HepG2 (cell line): ENCODE results near the gene GATM. TPM values are rescaled to one million over a fixed set of nuclear protein-coding genes. Genes with fewer than 3 reads are reported as not detected.
A peak's percentile ranks its signal among the peaks of the same experiment; 100 is the strongest.

Experiments
- ATAC-seq: fragments of 200-7000 bp; cut with Tn5 transposase; 3 replicates; pipeline ENCODE4 v1.9.1; 2020; ENCODE audit warnings: mild to moderate bottlenecking, moderate library complexity
- BruUV-seq: library from RNA; stranded (reverse); fragments of 400-500 nt; replicated peaks from 2 replicates; lab custom pipeline; 2021; lab: Mats Ljungman, UMichigan
- CTCF ChIA-PET: fragments of 300-600 bp; formaldehyde crosslinking; extraction: SDS; loops from one replicate; lab custom pipeline; 2021; ENCODE audit warnings: low total read pairs, inconsistent platforms, low intra/inter-chr PET ratio; lab: Yijun Ruan, JAX
- POLR2A ChIA-PET: fragments of 350-600 bp; sonication (Branson Sonifier 250); formaldehyde crosslinking; loops from one replicate; lab custom pipeline; 2020; ENCODE audit warnings: antibody characterized with exemption, inconsistent platforms; lab: Yijun Ruan, JAX
- DNase-seq: peaks from one replicate; pipeline ENCODE4 v3.0.0-alpha.2; 2015; ENCODE audit warnings: low spot score
- FAIRE-seq: peaks from 3 replicates; lab custom pipeline; 2011; peaks lifted over from hg19 to GRCh38; lab: Jason Lieb, UNC
- H2AFZ ChIP-seq: one replicate; pipeline ENCODE4 v1.6.1; 2011; ENCODE audit warnings: low read length, inconsistent platforms
- H3K27ac ChIP-seq: fragments of 300-600 bp; 3 replicates; pipeline ENCODE4 v1.8.0; 2011; ENCODE audit warnings: mixed run types, mild to moderate bottlenecking, mixed read lengths, low read length, inconsistent platforms; ENCODE audit not compliant: insufficient read depth; ENCODE audit errors: extremely low read length
- H3K27me3 ChIP-seq, 2 experiments: fragments of 200-600 bp in 1 of 2; 2 replicates in 1 of 2; 3 replicates in 1 of 2; pipeline versions ENCODE4 v1.6.0 to v1.8.0; 2011; ENCODE audit warnings: low read length in 2 of 2, mild to moderate bottlenecking in 2 of 2, moderate library complexity in 2 of 2, inconsistent platforms in 1 of 2; ENCODE audit not compliant: insufficient read depth in 2 of 2, control insufficient read depth in 1 of 2
- H3K36me3 ChIP-seq, 2 experiments: fragments of 200-600 bp in 1 of 2; replicated peaks in 1 of 2; 2 replicates in 1 of 2; 3 replicates in 1 of 2; pipeline versions ENCODE4 v1.5.1 to v1.8.0; 2011; ENCODE audit warnings: low read length in 2 of 2, inconsistent platforms in 1 of 2; ENCODE audit not compliant: insufficient read depth in 2 of 2, control insufficient read depth in 1 of 2
- H3K4me1 ChIP-seq: 2 replicates; pipeline ENCODE4 v1.5.1; 2012; ENCODE audit warnings: low read length, inconsistent platforms; ENCODE audit not compliant: insufficient read depth
- H3K4me2 ChIP-seq: 2 replicates; pipeline ENCODE4 v1.6.0; 2011; ENCODE audit warnings: low read depth, low read length, inconsistent platforms
- H3K4me3 ChIP-seq, 3 experiments: fragments of 200-600 bp in 1 of 3; sonication (generic), shearing (Covaris generic) in 1 of 3; replicated peaks in 1 of 3; 2 replicates each; pipeline ENCODE4 v1.5.1; 2011 to 2016; ENCODE audit warnings: low read length in 3 of 3, inconsistent platforms in 2 of 3, low read depth in 2 of 3, mild to moderate bottlenecking in 2 of 3, control low read depth in 1 of 3, mixed read lengths in 1 of 3; ENCODE audit not compliant: insufficient read depth in 1 of 3
- H3K79me2 ChIP-seq: one replicate; pipeline ENCODE4 v1.6.1; 2011; ENCODE audit warnings: low read length, inconsistent platforms; ENCODE audit not compliant: insufficient read depth
- H3K9ac ChIP-seq: 2 replicates; pipeline ENCODE4 v1.6.0; 2011; ENCODE audit warnings: mild to moderate bottlenecking, low read depth, low read length, inconsistent platforms; ENCODE audit not compliant: insufficient read depth
- H3K9me3 ChIP-seq: 2 replicates; pipeline ENCODE4 v1.5.1; 2012; ENCODE audit warnings: mild to moderate bottlenecking, low read length
- H4K20me1 ChIP-seq: 2 replicates; pipeline ENCODE4 v1.6.0; 2011; ENCODE audit warnings: inconsistent platforms, mild to moderate bottlenecking, low read length, moderate library complexity; ENCODE audit not compliant: insufficient read depth
- ARID5B ChIP-seq: IDR thresholded peaks from 2 replicates; pipeline ENCODE4 v1.4.0; 2020; ENCODE audit warnings: mild to moderate bottlenecking, missing genetic modification reagents
- CEBPB ChIP-seq: IDR thresholded peaks from 2 replicates; pipeline ENCODE4 v1.6.1; 2011; ENCODE audit warnings: low read depth, low read length, improper control_type of control experiment, borderline replicate concordance
- NFKBIZ ChIP-seq: IDR thresholded peaks from 2 replicates; pipeline ENCODE4 v1.6.1; 2018; ENCODE audit warnings: missing genetic modification reagents, missing compliant biosample characterization
- PRDM4 ChIP-seq: sonication (generic); formaldehyde crosslinking; IDR thresholded peaks from 2 replicates; pipeline ENCODE4 v1.9.0; 2021; ENCODE audit warnings: missing genetic modification reagents, borderline replicate concordance
- RXRA ChIP-seq: sonication (generic); formaldehyde crosslinking; IDR thresholded peaks from 2 replicates; pipeline ENCODE4 v1.5.1; 2020; ENCODE audit warnings: missing genetic modification reagents
- ZNF205 ChIP-seq: IDR thresholded peaks from 2 replicates; pipeline ENCODE4 v1.6.1; 2018; ENCODE audit warnings: missing biosample characterization, missing genetic modification reagents
- ZNF234 ChIP-seq: sonication (generic); formaldehyde crosslinking; conservative IDR thresholded peaks from 2 replicates; pipeline ENCODE4 v1.5.1; 2020; ENCODE audit warnings: mild to moderate bottlenecking, missing genetic modification reagents
- ZNF484 ChIP-seq: sonication (generic); formaldehyde crosslinking; IDR thresholded peaks from 2 replicates; pipeline ENCODE4 v1.5.1; 2020; ENCODE audit warnings: mild to moderate bottlenecking, low read depth, missing genetic modification reagents, borderline replicate concordance
- ZNF737 ChIP-seq: sonication (generic); formaldehyde crosslinking; IDR thresholded peaks from 2 replicates; pipeline ENCODE4 v1.5.0; 2020; ENCODE audit warnings: missing genetic modification reagents, mild to moderate bottlenecking, borderline replicate concordance
- WGBS: methylation state at CpG from one replicate; pipeline ENCODE4 v1.1.6; 2017; ENCODE audit warnings: low lambda C conversion rate; 5-methylcytosine and 5-hydroxymethylcytosine counted together
- in situ Hi-C: cut with HindIII; loops from 2 replicates; pipeline ENCODE4 v1.10.0; 2017; ENCODE audit warnings: low pct_unique_long_range_greater_than_20kb; ENCODE audit not compliant: extremely low pct_ligation_motif_present
- intact Hi-C: fragments of 100-400 bp; cut with micrococcal nuclease; formaldehyde crosslinking; loops from one replicate; pipeline ENCODE4 v1.10.0; 2022; ENCODE audit not compliant: unreplicated experiment
- polyA plus RNA-seq, 8 experiments: library from polyadenylated mRNA; depleted of rRNA in 3 of 8; stranded (reverse) in 7 of 8; unstranded in 1 of 8; fragments of >200 nt; fragmentation: Illumina TruSeq in 4 of 8; extraction: Trizol in 4 of 8; gene quantifications; 2 replicates each; pipeline versions ENCODE4 v1.2.1 to v1.2.3, GENCODE V29; 2011 to 2016; ENCODE audit warnings: low read depth in 4 of 8, missing spikeins in 1 of 8, mixed read lengths in 1 of 8; ENCODE audit not compliant: insufficient read depth in 1 of 8
- total RNA-seq, 5 experiments: library from RNA; depleted of rRNA; stranded (reverse); fragments of >200 nt; fragmentation: Illumina TruSeq; extraction: Trizol; gene quantifications; 2 replicates each; pipeline ENCODE4 v1.2.3, GENCODE V29; 2016; ENCODE audit warnings: low read depth in 1 of 5
- TF ChIP-seq, protein P1 (sequence below): IDR thresholded peaks from 2 replicates; pipeline ENCODE4 v1.6.1; 2012; ENCODE audit warnings: inconsistent platforms

Gene GATM
- total and polyA plus RNA-seq, 2 of the 13 experiments (the other 11 are each of a cell fraction or from before 2014, with no cell fraction given), result 2.1 to 16.8 TPM

DNA sequence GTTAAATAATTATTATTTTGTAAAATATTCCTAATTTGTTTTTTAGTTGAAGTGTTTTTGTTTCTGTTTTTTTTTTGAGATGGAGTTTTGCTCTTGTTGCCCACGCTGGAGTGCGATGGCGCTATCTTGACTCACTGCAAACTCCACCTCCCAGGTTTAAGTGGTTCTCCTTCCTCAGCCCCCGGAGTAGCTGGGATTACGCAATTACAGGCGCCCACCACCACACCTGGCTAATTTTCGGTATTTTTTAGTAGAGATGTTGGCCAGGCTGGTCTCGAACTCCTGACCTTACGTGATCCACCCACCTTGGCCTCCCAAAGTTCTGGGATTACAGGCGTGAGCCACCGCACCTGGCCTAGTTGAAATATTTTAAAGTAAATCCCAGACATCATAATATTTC lies 48.7 kb upstream of the GATM start:
- no TSS peak for BruUV-seq
- POLR2A ChIA-PET, result no interaction called here
- H3K9ac ChIP-seq, result no peak overlapping the region
- WGBS, result 86% methylated on average over 11 of the region's 11 CpGs
- H3K27ac ChIP-seq, result no peak overlapping the region
- in situ Hi-C loops (no loop called here), intact Hi-C loops (no loop called here)
- FAIRE-seq (no peak), ATAC-seq (no peak), DNase-seq (no peak)
- CTCF ChIA-PET, result interaction anchor here (6.3 kb wide), 1 partner anchor 29 kb away, joined by 195 read pairs; no protein-coding TSS in a partner anchor
- H3K4me1 ChIP-seq, result peaks cover 24% of the 10 kb centered on the region
- H3K9me3 ChIP-seq, result no peaks in the 10 kb centered on the region
- no peaks in the 10 kb centered on the region for H4K20me1 ChIP-seq
- peaks cover 0 to 8% of the 10 kb centered on the region in 2 experiments; a peak in 2 of 5 replicates for H3K36me3 ChIP-seq
- H3K79me2 ChIP-seq, result no peaks in the 10 kb centered on the region
- H2AFZ ChIP-seq, result no peak overlapping the region
- no peak overlapping the region for H3K4me2 ChIP-seq
- no peak overlapping the region for H3K4me3 ChIP-seq
- H3K27me3 ChIP-seq, result no peaks in the 10 kb centered on the region
- TF ChIP-seq CEBPB, result peak; percentile 67
- no peak for TF ChIP-seq ZNF205 (CRISPR knock-in tag)

DNA sequence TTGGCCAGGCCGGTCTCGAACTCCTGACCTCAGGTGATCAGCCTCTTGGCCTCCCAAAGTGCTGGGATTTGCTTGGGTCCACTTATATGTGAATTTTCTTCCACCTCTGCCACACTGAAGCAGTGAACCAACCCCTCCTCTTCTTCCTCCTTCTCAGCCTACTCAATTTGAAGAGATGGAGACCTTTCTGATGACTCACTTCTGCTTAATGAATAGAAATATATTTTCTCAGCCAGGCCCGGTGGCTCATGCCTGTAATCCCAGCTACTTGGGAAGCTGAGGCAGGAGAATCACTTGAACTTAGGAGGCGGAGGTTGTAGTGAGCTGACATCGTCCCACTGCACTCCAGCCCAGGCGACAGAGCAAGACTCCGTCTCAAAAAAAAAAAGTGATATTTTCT lies 46.8 kb upstream of the GATM start:
- H3K36me3 ChIP-seq, result peaks cover 0 to 20% of the 10 kb centered on the region in 2 experiments; a peak in 2 of 5 replicates
- H4K20me1 ChIP-seq, result no peaks in the 10 kb centered on the region
- CTCF ChIA-PET, result no interaction called here
- no peak overlapping the region for H2AFZ ChIP-seq
- 87% methylated on average over 7 of the region's 7 CpGs for WGBS
- POLR2A ChIA-PET, result no interaction called here
- H3K27ac ChIP-seq, result no peak overlapping the region
- H3K79me2 ChIP-seq, result no peaks in the 10 kb centered on the region
- DNase-seq (no peak), ATAC-seq (no peak), FAIRE-seq (no peak)
- intact Hi-C loops (no loop called here), in situ Hi-C loops (no loop called here)
- H3K4me2 ChIP-seq, result no peak overlapping the region
- no peaks in the 10 kb centered on the region for H3K27me3 ChIP-seq
- no peak overlapping the region for H3K4me3 ChIP-seq
- H3K9ac ChIP-seq, result no peak overlapping the region
- H3K9me3 ChIP-seq, result no peaks in the 10 kb centered on the region
- peaks cover 19% of the 10 kb centered on the region for H3K4me1 ChIP-seq
- no TSS peak for BruUV-seq
- no peak for TF ChIP-seq ARID5B (CRISPR knock-in tag)
- TF ChIP-seq ZNF484 (CRISPR knock-in tag), result no peak
- TF ChIP-seq, protein P1, sequence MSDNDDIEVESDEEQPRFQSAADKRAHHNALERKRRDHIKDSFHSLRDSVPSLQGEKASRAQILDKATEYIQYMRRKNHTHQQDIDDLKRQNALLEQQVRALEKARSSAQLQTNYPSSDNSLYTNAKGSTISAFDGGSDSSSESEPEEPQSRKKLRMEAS, result no peak
- TF ChIP-seq ZNF234 (CRISPR knock-in tag), result no peak
- no peak for TF ChIP-seq ZNF205 (CRISPR knock-in tag)
- TF ChIP-seq RXRA (CRISPR knock-in tag), result no peak
- TF ChIP-seq NFKBIZ (CRISPR knock-in tag), result no peak
- TF ChIP-seq PRDM4, result no peak
- TF ChIP-seq ZNF737, result no peak
